Stimulated activated CD8-positive, alpha-beta memory T cell treated with anti-CD3 and anti-CD28 coated beads, Interleukin-7, amount 100 ng/mL, for 48 hours (primary cell): ENCODE measurements around the gene CHMP2A.
"Not testable (repeated sequence)": the region's sequence is repeated elsewhere in the genome, so short reads cannot be mapped to it uniquely, and the experiment has no call there.

Experiments used
- DNase-seq, 2 donors: peaks; one replicate each; pipeline ENCODE4 v3.0.0-alpha.2; 2020; ENCODE audit warnings: low read depth in 1 of 2; ENCODE audit errors: extremely low read depth in 1 of 2

The CHMP2A gene

DNA sequence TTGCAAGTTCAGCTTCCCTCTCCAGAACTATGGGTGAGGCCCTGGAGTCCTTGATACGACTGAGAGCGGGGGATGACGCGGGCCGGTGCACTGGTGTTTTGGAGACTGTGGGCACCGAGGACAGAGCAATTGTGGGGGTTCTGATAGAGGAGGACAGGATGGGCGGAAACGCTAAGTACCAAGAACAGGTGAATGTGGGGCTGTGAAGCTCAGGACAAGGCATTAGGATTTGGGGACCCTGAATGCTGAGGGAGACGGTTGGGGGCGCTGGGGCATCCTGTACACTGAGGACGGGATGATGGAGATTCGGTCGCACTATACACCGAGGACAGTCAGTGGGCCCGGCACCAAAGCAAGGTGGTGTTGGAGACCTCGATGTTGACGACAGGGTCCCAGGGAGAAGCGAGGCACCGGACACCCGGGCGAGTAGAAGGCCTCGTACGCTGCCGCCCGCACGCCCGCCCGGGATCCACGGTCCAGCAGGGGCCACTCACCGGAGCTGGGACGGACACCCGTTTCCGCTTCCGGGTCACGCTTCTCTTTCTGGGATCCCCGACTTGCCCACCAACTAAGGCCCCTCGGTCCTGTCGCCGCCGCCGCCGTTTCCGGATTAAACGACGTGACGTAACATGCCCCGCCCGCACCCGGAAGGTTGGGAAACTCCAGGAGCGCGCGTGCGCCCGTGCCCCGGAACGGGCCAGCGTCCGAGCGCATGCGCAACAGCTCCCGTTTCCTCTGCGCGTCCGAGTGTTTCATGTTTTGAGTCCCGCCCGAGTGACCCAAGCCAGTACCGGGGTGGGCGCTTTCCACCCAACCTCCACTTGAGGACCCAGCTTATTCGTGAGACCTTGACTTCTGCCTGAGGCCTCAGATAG, at the start of gene CHMP2A:
CHMP2A (minus strand) TSS at position 612 of the 875 bp plus-strand sequence. CDS start 893 bp downstream, outside the sequence.
- peak; percentile 98 for DNase-seq

- DNase-seq: no peak
Observed at GRCh38 chr19:58586133-58586765, 31.3 kb upstream of the CHMP2A start.

GRCh38 chr19:58585442-58586132, 30.7 kb upstream of the CHMP2A start:
- DNase-seq: no peak

DNA sequence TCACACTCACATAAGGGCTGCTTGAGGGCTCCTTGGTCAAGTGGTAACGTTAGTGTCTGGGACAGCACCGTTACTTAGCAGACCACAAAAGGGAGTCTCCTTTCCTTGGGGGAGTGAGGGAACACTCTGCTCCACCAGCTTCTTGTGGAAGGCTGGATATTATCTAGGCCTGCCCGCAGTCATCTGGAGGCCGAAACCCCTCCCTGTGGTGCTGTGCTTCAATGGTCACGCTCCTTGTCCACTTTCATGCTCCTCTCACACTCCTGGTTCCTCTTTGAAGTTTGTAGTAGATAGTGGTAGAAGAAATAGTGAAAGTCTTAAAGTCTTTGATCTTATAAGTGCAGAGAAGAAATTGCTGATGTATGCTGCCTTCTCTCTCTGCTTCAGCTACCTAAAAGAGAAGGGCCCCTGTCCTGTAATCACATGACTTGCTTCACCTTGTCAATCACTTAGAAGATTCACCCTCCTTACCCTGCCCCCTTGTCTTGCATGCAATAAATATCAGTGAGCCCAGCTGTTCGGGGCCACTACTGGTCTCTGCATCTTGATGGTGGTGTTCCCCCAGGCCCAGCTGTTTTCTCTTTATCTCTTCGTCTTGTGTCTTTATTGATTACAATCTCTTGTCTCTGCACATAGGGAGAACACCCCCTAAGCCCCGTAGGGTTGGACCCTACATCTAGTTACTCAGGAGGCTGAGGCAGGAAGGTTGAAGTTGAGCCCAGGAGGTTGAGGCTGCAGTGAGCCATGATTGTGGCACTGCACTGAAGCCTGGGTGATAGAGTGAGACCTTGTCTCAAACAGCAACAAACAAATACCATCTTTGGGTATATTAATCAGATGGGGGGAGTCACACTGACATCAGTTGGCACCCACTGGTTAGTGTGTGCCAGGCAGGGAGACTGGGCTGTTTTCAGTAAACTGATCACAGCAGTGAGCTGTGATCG, 29.9 kb upstream of the CHMP2A start:
- no peak for DNase-seq

GRCh38 chr19:58582985-58583384, 28.1 kb upstream of the CHMP2A start:
- no peak for DNase-seq

DNA sequence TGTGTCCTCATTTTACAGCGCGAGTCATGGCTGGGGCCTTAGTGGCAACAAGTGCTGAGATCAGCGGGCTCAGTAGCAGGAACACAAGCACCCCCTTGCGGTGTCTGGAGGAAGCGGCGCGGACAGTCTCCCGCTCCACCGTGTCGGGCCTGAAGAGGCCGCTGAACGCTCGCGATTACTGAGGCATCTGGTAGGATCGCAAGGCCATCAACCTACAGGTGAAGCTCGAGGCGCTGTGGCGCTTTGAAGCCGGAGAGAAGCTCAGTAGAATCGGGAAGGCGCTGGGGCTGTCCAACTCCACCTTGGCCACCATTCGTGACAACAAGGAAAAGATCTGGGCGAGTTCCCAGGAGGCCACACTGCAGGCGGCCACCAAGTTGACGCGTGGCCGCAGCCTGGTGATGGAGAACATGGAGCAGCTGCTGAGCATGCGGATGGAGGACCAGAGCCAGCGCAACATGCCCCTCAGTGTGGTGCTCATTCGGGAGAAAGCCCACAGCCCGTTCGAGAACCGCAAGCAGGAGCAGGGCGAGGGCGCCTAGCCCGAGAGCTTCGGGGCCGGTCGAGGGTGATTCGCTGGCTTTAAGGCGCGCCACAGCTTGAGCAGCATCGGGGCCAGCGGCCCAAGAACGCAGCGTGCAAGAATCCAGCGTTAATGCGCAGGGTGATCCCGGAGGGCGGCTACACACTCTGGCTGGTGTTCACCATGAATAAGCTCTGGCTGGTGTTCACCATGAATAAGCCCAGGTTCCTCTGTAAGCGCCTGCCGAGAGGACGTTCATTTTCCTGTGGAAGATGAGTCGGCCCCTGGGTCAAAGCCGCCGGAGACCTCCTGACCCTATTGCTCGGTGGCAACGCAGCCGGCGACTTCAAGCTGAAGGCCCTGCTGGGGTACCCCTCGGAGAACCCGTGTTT, 26.6 kb upstream of the CHMP2A start:
- peak; percentile 78 to 84 for DNase-seq

GRCh38 chr19:58579473-58580142, 24.7 kb upstream of the CHMP2A start:
- no peak for DNase-seq

- no peak for DNase-seq
Observed at GRCh38 chr19:58578012-58578925, 23.4 kb upstream of the CHMP2A start.

GRCh38 chr19:58577581-58577980, 22.7 kb upstream of the CHMP2A start:
- not testable (repeated sequence) for DNase-seq

DNA sequence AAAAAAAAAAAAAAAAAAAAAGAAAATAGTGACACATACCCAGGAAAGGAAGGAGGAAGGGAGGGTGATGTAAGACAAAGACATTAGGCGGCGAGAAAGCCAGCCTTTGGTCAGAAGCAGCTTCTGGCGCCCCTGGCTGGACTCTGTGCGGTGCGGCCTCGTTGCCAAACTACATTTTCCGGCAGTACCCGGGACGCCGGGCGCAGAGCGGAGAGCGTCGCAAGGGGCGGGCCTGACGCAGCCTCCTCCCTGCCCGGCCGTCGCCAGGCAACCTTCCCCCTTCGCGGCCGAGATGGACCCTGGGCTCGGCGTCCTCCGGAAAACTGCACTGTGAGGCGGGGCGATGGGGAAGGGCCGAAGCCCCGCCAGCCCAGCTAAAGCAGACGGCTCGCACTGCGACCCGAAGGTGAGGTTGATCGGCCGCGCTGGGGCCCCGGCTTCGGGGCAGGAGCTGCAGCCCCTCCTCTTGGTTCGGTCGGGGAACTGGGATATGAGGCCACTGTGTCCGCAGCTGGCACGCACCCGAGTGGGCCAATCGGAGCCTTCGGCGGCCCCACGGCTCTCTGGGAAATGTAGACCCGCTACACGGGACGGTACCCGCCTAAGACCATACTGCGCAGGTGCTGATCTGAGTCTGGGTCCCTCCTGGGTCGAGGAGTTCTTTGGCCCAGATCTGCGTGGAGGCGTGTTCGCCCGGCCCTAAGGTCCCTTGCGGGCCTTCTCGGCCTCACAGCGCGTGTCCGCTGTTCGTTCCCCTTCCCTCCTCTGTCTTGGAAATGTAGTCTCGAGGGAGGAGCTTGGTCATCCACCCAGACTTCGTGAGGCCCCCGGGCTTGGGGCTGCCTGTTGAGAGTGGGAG, 20.5 kb upstream of the CHMP2A start:
- DNase-seq: peak; percentile 75 to 81

GRCh38 chr19:58573658-58574164, 18.8 kb upstream of the CHMP2A start:
- no peak for DNase-seq

- peak; percentile 98 to 100 for DNase-seq
Observed at GRCh38 chr19:58572818-58573657, 18.1 kb upstream of the CHMP2A start, which contains the start of gene MZF1. TSS of gene MZF1 (minus strand) at chr19:58573335. CDS start at chr19:58571389, 1,946 bp downstream.

DNA sequence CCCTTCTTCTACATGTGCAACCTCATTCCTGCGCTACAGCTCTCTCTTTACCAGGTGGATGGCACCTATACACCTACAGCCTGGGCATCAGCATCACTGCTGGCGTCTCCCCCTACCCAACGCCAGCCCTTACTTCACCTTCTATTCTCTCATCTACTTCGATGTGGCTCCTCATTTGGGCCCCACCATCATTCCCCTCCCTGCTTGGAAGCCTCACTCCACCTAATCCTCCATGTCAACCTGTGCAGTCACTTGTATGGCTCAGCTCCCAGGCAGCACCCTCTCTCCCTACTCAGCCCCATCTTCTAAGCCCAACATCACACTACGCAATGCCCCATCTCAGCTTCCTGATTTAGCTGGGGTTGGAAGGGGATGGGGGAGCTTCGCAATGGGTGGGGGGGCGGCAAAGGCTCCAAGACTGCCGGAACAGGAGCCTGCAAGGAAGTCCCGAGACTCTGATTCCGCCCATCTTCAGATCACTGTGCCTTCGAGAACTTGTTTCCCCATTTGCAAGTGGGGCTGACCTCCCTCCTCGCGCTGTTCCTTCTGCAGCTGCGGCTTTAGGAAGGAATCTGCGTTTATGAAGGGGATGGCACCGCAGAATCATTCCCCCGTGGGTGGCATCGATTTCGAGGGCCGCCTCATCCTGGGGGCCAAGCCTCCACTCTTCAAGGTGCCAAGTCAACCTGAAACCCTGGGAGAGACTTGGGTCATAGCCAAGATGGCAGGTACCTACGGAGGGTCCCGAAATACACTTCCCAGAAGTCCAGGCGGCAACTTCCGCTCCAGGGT, 17.3 kb upstream of the CHMP2A start:
- no peak for DNase-seq

- no peak for DNase-seq
Observed at GRCh38 chr19:58571575-58571947, 16.7 kb upstream of the CHMP2A start.
